Islet of Langerhans (tissue), 1 donor: Measurements from ENCODE around the gene GRAPL.
"Not testable (repeated sequence)": the region's sequence is repeated elsewhere in the genome, so short reads cannot be mapped to it uniquely, and the experiment has no call there.

Experiments
- FAIRE-seq: peaks from one replicate; lab custom pipeline; 2011; peaks lifted over from hg19 to GRCh38; lab: Jason Lieb, UNC

GRAPL gene

DNA sequence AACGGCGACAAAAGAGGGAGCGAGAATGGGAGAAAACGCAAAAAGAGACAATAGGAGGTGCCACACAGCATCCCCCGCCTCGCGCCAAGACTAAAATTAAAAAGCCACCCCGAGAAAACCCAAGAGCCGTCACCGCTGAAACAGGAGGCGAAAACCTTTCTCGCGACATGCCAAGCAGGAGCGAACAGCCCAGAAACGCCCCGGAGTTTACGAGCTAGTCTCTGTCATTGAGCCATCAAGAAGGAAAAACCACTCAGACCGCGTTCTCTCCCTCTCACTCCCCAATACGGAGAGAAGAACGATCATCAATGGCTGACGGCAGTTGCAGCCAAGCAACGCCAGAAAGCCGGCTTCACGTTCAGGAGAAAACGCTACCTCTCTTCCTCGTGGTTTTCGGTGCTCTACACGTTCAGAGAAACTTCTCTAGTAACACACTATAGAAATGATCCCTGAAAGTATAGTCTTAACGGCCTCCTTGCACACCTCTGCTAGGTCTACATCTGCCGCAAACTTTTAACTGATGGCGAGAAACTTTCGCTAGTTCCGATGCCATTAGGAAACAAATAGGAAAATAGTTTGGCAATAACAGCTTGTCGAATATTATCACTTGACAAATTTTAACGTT is 62.5 kb downstream of the GRAPL start:
- not testable (repeated sequence) for FAIRE-seq

DNA sequence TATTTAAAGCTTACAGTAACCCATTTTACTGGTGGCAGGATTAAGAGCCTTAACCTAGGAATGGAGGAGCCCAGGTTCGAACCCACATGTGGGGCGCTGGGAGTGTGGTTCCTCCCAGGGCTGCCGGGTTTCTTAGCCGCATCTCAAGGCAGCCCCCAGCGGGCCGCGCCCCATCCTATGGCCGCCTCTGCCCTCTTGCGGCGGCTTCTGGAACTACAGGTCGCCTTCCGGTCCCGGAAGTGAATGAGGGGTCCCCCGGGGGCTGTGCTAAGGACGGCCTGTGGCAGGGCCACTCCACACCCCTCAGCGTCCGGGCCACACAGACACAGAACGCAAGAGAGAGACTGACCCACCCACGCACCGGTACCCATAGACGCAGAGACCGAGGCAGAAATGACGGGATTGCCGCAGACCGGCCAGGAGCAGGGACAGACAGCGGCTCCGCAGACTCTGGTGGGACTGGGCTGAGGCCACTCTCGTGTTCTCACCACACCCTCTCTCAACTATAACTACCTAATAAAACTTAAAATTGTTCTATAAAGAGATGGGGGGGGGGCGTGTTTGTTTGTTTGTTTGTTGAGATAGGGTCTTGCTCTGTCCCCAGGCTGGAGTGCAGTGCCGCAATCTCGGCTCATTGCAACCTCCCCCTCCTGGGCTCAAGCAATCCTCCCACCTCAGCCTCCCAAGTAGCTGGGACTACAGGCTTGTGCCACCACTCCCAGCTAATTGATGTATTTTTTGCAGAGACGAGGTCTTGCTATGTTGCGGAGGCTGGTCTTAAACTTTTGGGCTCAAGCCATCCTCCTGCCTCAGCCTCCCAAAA is 69.2 kb downstream of the GRAPL start:
- not testable (repeated sequence) for FAIRE-seq

DNA sequence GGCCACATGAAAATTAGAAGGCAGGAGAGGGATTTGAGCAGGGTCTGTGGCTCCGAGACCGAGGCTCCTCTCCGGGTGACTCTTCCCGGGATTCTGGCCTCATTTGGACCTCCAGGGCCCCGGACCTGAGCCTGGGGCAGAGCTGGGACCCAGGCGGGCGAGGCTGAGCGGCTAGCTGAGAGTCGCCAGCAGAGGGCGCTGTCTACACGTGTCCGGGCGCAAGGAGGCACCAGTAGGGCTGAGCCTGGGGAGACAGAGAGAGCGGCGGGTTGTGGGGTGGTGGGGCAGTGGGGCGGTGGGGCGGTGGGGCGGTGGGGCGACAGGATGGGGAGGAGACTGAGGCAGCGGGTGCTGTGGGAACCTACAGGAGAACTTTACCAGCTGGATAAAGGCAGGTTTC is 75.1 kb downstream of the GRAPL start:
- FAIRE-seq, result not testable (repeated sequence)

DNA sequence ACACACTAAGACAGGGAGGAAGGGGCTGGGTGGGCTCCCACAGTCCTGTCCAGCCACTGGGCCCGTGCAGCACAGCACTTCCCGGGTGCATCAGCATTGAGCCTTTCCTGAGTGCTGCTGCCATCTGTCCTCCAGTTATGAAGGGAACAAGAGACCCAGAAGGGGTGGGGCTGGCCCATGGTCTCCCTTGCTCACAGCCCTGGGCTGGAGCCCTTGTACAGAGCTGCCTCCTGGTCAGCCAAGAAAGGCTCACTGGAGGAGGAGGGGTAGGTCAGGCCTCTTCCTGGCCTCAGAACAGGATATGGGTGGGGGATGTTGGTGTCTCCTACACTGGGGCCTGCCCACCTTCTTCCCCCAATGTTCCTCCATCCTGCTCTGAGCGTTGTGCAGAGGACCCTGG is 76.0 kb downstream of the GRAPL start:
- not testable (repeated sequence) for FAIRE-seq
